ENCODE results near the gene VPS37B.

DNA sequence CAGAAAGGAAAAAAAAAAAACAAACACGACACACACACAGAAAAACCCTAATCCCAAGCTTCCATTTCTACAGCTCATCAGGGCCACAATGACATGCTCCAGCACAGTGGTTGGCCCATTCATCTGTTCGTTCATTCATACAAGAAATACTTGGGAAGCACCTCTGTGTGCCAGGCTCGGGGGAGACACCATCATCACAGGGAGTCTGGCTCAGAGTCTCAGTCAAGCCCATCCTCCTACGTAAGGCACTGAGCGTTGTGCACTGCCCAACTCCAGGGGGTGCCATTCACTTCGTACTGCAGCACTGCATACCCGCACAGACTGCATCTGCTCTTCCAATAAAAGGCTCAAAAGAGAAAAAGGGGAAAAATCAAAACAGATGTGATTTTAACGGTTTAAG, 15.3 kb downstream of the VPS37B start:
- TF ChIP-seq, protein P1, sequence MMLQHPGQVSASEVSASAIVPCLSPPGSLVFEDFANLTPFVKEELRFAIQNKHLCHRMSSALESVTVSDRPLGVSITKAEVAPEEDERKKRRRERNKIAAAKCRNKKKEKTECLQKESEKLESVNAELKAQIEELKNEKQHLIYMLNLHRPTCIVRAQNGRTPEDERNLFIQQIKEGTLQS (CRISPR knock-in tag; conservative IDR thresholded peaks at IDR 0.05), result no peak
- TF ChIP-seq CBFB (CRISPR knock-in tag; IDR thresholded peaks at IDR 0.05; ENCODE audit: low read depth), result no peak
- TF ChIP-seq, protein P2, sequence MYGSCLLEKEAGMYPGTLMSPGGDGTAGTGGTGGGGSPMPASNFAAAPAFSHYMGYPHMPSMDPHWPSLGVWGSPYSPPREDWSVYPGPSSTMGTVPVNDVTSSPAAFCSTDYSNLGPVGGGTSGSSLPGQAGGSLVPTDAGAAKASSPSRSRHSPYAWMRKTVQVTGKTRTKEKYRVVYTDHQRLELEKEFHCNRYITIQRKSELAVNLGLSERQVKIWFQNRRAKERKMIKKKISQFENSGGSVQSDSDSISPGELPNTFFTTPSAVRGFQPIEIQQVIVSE (CRISPR knock-in tag; IDR thresholded peaks at IDR 0.05; ENCODE audit: borderline replicate concordance), result no peak
- TF ChIP-seq, protein P3, sequence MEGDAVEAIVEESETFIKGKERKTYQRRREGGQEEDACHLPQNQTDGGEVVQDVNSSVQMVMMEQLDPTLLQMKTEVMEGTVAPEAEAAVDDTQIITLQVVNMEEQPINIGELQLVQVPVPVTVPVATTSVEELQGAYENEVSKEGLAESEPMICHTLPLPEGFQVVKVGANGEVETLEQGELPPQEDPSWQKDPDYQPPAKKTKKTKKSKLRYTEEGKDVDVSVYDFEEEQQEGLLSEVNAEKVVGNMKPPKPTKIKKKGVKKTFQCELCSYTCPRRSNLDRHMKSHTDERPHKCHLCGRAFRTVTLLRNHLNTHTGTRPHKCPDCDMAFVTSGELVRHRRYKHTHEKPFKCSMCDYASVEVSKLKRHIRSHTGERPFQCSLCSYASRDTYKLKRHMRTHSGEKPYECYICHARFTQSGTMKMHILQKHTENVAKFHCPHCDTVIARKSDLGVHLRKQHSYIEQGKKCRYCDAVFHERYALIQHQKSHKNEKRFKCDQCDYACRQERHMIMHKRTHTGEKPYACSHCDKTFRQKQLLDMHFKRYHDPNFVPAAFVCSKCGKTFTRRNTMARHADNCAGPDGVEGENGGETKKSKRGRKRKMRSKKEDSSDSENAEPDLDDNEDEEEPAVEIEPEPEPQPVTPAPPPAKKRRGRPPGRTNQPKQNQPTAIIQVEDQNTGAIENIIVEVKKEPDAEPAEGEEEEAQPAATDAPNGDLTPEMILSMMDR (IDR thresholded peaks at IDR 0.05), result no peak
- no peak for TF ChIP-seq ZNF232 (CRISPR knock-in tag; IDR thresholded peaks at IDR 0.05)
- TF ChIP-seq MYBL2 (CRISPR knock-in tag; IDR thresholded peaks at IDR 0.05), result no peak
